Renal cortical epithelial cell (primary cell): ENCODE measurements around the gene CRLF3. TPM values are rescaled to one million over a fixed set of nuclear protein-coding genes. Genes with fewer than 3 reads are reported as not detected.
"Not testable (repeated sequence)": the region's sequence is repeated elsewhere in the genome, so short reads cannot be mapped to it uniquely, and the experiment has no call there.

Experiments used
- DNase-seq: peaks from one replicate; pipeline ENCODE4 v3.0.0-alpha.2; 2011; ENCODE audit warnings: low read depth
- total RNA-seq: library from RNA; depleted of rRNA; stranded (reverse); fragments of >200 nt; gene quantifications from 2 replicates; pipeline ENCODE4 v1.2.3, GENCODE V29; 2014

CRLF3 gene
- total RNA-seq, 1 donor from 2014 or later = 11.9 TPM

- DNase-seq = peak; percentile 33
Measured at GRCh38 chr17:30814860-30815259, 9.6 kb downstream of the CRLF3 start.

- not testable (repeated sequence) for DNase-seq
Measured at GRCh38 chr17:30814236-30814635, 10.3 kb downstream of the CRLF3 start.

- peak; percentile 59 for DNase-seq
Measured at GRCh38 chr17:30812218-30813177, 12.0 kb downstream of the CRLF3 start.

GRCh38 chr17:30809867-30810266 lies 14.6 kb downstream of the CRLF3 start:
- DNase-seq = no peak

GRCh38 chr17:30808785-30809286 lies 15.7 kb downstream of the CRLF3 start:
- DNase-seq = no peak

- DNase-seq = no peak
Measured at GRCh38 chr17:30807896-30808295, 16.6 kb downstream of the CRLF3 start.

- no peak for DNase-seq
Measured at GRCh38 chr17:30805944-30806456, 18.5 kb downstream of the CRLF3 start.

GRCh38 chr17:30801671-30802070 lies 22.8 kb downstream of the CRLF3 start:
- no peak for DNase-seq

- no peak for DNase-seq
Measured at GRCh38 chr17:30796016-30796415, 28.5 kb downstream of the CRLF3 start.

- no peak for DNase-seq
Measured at GRCh38 chr17:30794372-30794771, 30.1 kb downstream of the CRLF3 start.

GRCh38 chr17:30793282-30793977 lies 31.1 kb downstream of the CRLF3 start:
- no peak for DNase-seq

- no peak for DNase-seq
Measured at GRCh38 chr17:30790279-30790678, 34.2 kb downstream of the CRLF3 start.

- no peak for DNase-seq
Measured at GRCh38 chr17:30788918-30789317, 35.6 kb downstream of the CRLF3 start.

- DNase-seq = no peak
Measured at GRCh38 chr17:30782206-30782605, 42.3 kb downstream of the CRLF3 start.

GRCh38 chr17:30780343-30780742 lies 44.1 kb downstream of the CRLF3 start:
- DNase-seq = no peak

- DNase-seq = not testable (repeated sequence)
Measured at GRCh38 chr17:30768771-30769170, 55.7 kb downstream of the CRLF3 start.

- not testable (repeated sequence) for DNase-seq
Measured at GRCh38 chr17:30767641-30768404, 56.7 kb downstream of the CRLF3 start.

- DNase-seq = no peak
Measured at GRCh38 chr17:30761060-30761459, 63.4 kb downstream of the CRLF3 start.

- not testable (repeated sequence) for DNase-seq
Measured at GRCh38 chr17:30753291-30753690, 71.2 kb downstream of the CRLF3 start.

GRCh38 chr17:30750982-30751381 lies 73.5 kb downstream of the CRLF3 start:
- DNase-seq = peak; percentile 43

- not testable (repeated sequence) for DNase-seq
Measured at GRCh38 chr17:30747621-30748020, 76.9 kb downstream of the CRLF3 start.

GRCh38 chr17:30742669-30743068 lies 81.8 kb downstream of the CRLF3 start:
- not testable (repeated sequence) for DNase-seq
